Heart right ventricle (tissue), 16 donors: Measurements from ENCODE around the gene NCKAP1. TPM values are rescaled to one million over a fixed set of nuclear protein-coding genes. Genes with fewer than 3 reads are reported as not detected.

Experiments
- ATAC-seq, 8 donors: fragments of 200-7000 bp; cut with Tn5 transposase; one replicate each; pipeline ENCODE4 v1.9.1; 2020; ENCODE audit warnings: mild to moderate bottlenecking in 8 of 8, moderate library complexity in 8 of 8, moderate number of reproducible peaks in 1 of 8
- DNase-seq, 2 donors: peaks; one replicate each; pipeline ENCODE4 v3.0.0-alpha.2; 2020
- H3K27ac ChIP-seq, 10 donors: fragments of 200-600 bp; sonication (generic) in 2 of 10; one replicate each; pipeline versions ENCODE4 v1.5.0 to v1.8.0; 2020 to 2022; ENCODE audit warnings: mild to moderate bottlenecking in 3 of 10
- H3K27me3 ChIP-seq, 7 donors: fragments of 200-600 bp; one replicate each; pipeline ENCODE4 v1.8.0; 2021 to 2022; ENCODE audit warnings: mild to moderate bottlenecking in 2 of 7
- H3K36me3 ChIP-seq, 9 donors: fragments of 200-600 bp; sonication (generic) in 1 of 9; one replicate each; pipeline versions ENCODE4 v1.5.0 to v1.8.0; 2020 to 2022; ENCODE audit warnings: mild to moderate bottlenecking in 2 of 9
- H3K4me1 ChIP-seq, 9 donors: fragments of 200-600 bp; sonication (generic) in 1 of 9; one replicate each; pipeline versions ENCODE4 v1.5.0 to v1.8.0; 2020 to 2022; ENCODE audit warnings: mild to moderate bottlenecking in 4 of 9
- H3K4me3 ChIP-seq, 10 donors: fragments of 200-600 bp; sonication (generic) in 2 of 10; one replicate each; pipeline versions ENCODE4 v1.5.0 to v1.8.0; 2020 to 2022; ENCODE audit warnings: mild to moderate bottlenecking in 7 of 10, moderate library complexity in 2 of 10
- H3K9me3 ChIP-seq, 11 donors: fragments of 200-600 bp in 10 of 11; sonication (generic) in 2 of 11; one replicate each; pipeline versions ENCODE4 v1.5.0 to v1.8.0; 2013 to 2022; ENCODE audit warnings: mild to moderate bottlenecking in 2 of 11, control low read depth in 1 of 11, moderate library complexity in 1 of 11
- WGBS, 2 donors: extraction: QIAGEN DNeasy Blood & Tissue Kit; methylation state at CpG; one replicate each; pipeline ENCODE4 v1.1.7; 2013; ENCODE audit warnings: inconsistent platforms in 1 of 2; 5-methylcytosine and 5-hydroxymethylcytosine counted together
- intact Hi-C, 10 donors: fragments of 100-400 bp; cut with DNase I; formaldehyde crosslinking; loops; one replicate each; pipeline versions ENCODE4 v1.11.1 to v1.14.2; 2022
- polyA plus RNA-seq, 2 donors: library from polyadenylated mRNA; stranded (reverse); fragments of 200-250 nt; gene quantifications; one replicate each; pipeline ENCODE4 v1.2.3, GENCODE V29; 2013
- total RNA-seq, 10 donors: library from RNA; stranded (reverse); fragmentation: NEBNext Ultra II Directional in 3 of 10; extraction: Animal tissue kit (Norgen Biotek cat#: 25700) in 3 of 10; gene quantifications; one replicate each; pipeline versions ENCODE4 v1.2.1 to v1.2.4, GENCODE V29; 2021 to 2023
- TF ChIP-seq, protein P1 (sequence below), 9 donors: fragments of 200-600 bp; sonication (generic) in 2 of 9; IDR thresholded peaks; one replicate each; pipeline versions ENCODE4 v1.5.0 to v1.8.0; 2021 to 2022; ENCODE audit warnings: antibody characterized with exemption in 9 of 9, mild to moderate bottlenecking in 5 of 9, moderate library complexity in 1 of 9
- donor health status: Arrhythmogenic right ventricular cardiomyopathy.
- donor health status: ischemic (EF 13 %, LVEDD 7.1; RV severe dilation, severe dysfunction).
- donor health status: healthy with polysubstance abuse.
- donor health status: DM: no; HTN: yes; CAD: no.
- donor health status: DM: no; HTN: no; CAD: no.
- donor health status: ischemic (EF 25% LVEDD 6.9; RV normal size, moderate dysfunction).
- donor health status: ischemic (EF 25% LVEDD 5.7; RV mildly dilated, moderate dysfunction).
- donor health status: healthy.
- donor health status: DM: yes; HTN: yes; CAD: no.
- donor health status: Ischemic cardiomyopathy.
- donor health status: ischemic (EF 35%, LVEDD 5.7; RV mildly dilated, moderate dysfunction).
- donor health status: nonischemic (EF 11% LVEDD 7.7; RV severe dilation, severe dysfunction).
- donor health status: DM: yes; HTN: yes; CAD: no.
- donor health status: PGD.
- donor health status: ischemic (EF 29% LVEDD 5.4; RV normal size, mild dysfunction).
- donor health status: nonischemic (EF 23%, LVEDD 6.1; RV moderate dilation, normal function).

The NCKAP1 gene
- total and polyA plus RNA-seq, 12 donors, result 35.3 to 153 (median 124) TPM

DNA sequence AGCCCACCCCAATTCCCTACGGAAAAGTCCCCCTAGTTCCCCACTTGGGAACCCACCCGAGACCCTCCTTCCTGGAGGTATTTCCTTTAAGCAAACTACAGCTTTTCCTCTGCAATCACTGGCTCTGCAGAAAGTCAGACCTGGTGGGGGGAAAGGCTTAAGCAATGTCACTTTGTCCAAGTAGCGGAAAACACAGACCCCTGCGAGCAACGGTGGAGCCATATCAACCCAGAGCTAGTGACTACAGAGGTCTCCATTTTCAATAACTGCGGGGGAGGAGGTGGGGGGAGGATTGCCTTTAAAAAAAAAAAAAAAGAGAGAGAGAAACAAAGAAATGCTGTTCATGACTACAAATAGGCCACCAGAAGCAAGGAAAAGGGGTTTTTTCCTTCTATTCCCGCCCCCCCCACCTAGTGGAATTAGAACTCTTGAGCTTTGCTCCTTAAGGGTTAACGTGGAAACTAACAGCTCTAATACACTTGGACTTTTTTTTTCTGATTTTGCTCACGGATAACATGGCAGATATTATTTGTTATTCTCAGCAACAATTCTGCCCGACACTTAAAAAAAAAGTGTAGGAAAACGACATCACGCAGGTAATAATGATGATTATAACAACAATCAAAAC is 170.7 kb downstream of the NCKAP1 start:
- H3K27ac ChIP-seq, result peak overlapping the region in 9 of 10 donors; percentile 11 to 64 (median 51)
- H3K27me3 ChIP-seq, result peaks cover 0 to 38% (median 6%) of the 10 kb centered on the region in 7 donors
- H3K36me3 ChIP-seq, result no peaks in the 10 kb centered on the region
- TF ChIP-seq, protein P1, sequence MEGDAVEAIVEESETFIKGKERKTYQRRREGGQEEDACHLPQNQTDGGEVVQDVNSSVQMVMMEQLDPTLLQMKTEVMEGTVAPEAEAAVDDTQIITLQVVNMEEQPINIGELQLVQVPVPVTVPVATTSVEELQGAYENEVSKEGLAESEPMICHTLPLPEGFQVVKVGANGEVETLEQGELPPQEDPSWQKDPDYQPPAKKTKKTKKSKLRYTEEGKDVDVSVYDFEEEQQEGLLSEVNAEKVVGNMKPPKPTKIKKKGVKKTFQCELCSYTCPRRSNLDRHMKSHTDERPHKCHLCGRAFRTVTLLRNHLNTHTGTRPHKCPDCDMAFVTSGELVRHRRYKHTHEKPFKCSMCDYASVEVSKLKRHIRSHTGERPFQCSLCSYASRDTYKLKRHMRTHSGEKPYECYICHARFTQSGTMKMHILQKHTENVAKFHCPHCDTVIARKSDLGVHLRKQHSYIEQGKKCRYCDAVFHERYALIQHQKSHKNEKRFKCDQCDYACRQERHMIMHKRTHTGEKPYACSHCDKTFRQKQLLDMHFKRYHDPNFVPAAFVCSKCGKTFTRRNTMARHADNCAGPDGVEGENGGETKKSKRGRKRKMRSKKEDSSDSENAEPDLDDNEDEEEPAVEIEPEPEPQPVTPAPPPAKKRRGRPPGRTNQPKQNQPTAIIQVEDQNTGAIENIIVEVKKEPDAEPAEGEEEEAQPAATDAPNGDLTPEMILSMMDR (IDR thresholded peaks at IDR 0.05), result no peak
- H3K4me3 ChIP-seq, result peak overlapping the region in 9 of 10 donors; percentile 37 to 66 (median 51)
- peaks cover 0 to 35% (median 12%) of the 10 kb centered on the region in 9 donors for H3K4me1 ChIP-seq
- intact Hi-C loops, result loop anchor here in 1 of 10 donors (10.0 kb wide), 1 partner anchor 63 kb away; no protein-coding TSS in a partner anchor
- DNase-seq, result no peak
- 54 to 56% methylated on average over 12 of the region's 12 CpGs for WGBS, 2 donors
- no peak for ATAC-seq
- H3K9me3 ChIP-seq, result no peaks in the 10 kb centered on the region

DNA sequence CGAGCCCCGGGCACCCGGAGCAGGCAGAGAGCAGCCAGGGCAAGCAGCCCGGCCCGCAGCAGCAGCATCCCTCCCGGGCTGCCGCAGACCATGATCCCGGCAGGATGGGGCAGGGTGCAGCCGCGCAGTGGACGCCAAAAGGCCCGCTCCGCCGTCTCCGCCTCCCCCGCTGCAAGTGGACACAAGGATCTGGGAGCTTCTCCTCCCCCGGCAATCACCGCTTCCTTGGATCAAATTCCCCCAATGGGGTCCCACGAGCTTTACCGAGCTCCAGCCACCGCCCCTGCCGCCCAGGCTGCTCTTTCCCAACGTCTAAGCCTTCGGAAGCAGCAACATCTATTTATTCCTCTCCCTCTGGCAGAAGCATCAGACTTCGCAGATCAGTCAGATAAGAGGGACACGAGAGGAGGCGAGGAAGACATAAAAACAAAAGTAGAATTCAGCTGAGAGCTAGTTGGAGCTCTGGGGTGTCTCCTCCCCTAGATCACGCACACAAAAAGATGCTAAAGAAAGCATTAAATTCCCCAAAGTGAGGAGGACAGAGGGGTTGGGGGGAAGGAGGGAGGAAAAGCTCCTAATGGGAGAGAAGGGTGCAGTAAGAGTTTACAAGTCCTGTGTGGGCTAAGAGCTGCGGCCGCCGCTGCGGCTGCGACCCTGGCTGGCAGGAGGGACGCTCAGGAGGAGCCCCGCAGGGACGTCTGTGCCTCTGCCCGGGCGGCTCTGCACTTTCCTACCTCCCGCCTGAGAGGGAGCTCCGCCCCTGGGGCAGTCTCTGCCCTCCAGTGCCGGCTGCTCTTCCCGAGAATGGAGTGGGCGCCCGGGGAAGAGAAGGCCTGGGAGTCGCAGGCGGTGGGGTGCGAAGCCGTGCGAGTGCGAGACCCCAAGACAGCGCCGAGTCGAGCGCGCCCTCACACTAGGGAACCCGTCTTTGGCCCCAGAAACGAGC is 171.5 kb downstream of the NCKAP1 start, which contains the start of gene FRZB:
Gene FRZB (minus strand): TSS at position 177 of the 946 bp plus-strand sequence. CDS start 85 bp downstream, at position 92.
- Histone ChIP-seq H3K4me1 (peaks cover 0 to 42% (median 12%) of the 10 kb centered on the region in 9 donors), H3K27me3 (peaks cover 0 to 38% (median 6%) of the 10 kb centered on the region in 7 donors), H3K36me3 (no peaks in the 10 kb centered on the region), H3K9me3 (no peaks in the 10 kb centered on the region), H3K4me3 (peak within 1 kb of the TSS; percentile 4 to 66 (median 50)), H3K27ac (peak within 1 kb of the TSS in 9 of 10 donors; percentile 11 to 64 (median 51))
- WGBS, 2 donors, result 2 to 3% methylated on average over 55 to 57 of the region's 57 CpGs
- ATAC-seq (peak; percentile 81 to 91 (median 88)), DNase-seq (peak; percentile 61 to 78)
- TF ChIP-seq, protein P1 (IDR thresholded peaks at IDR 0.05), result peak in 1 of 9 donors; percentile 12
- intact Hi-C loops, result loop anchor here in 1 of 10 donors (10.0 kb wide), 1 partner anchor 62 kb away; no protein-coding TSS in a partner anchor

DNA sequence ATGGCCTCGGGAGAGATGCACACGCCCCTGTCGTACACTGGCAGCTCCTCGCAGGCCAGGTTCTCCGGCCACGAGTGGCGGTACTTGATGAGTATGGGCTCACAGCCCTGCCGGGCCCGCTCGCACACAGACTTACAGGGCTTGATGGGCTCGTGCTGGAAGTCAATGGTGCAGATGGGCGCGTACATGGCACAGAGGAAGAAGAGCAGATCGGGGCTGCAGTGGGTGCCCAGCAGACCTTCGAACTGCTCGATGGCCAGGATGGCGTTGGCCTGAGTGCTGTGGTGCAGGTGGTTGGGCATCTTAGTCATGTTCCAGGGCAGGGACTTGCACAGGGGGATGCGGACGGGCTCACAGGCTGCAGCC is 172.2 kb downstream of the NCKAP1 start:
- Histone ChIP-seq H3K4me3 (peak overlapping the region; percentile 4 to 66 (median 50)), H3K4me1 (peaks cover 0 to 42% (median 12%) of the 10 kb centered on the region in 9 donors), H3K36me3 (no peaks in the 10 kb centered on the region), H3K9me3 (no peaks in the 10 kb centered on the region), H3K27ac (peak overlapping the region in 4 of 10 donors; percentile 27 to 64 (median 47)), H3K27me3 (peaks cover 0 to 38% (median 6%) of the 10 kb centered on the region in 7 donors)
- DNase-seq (no peak), ATAC-seq (peak; percentile 32 to 62 (median 44))
- WGBS, 2 donors, result 19% methylated on average over 19 of the region's 19 CpGs
- intact Hi-C loops, result loop anchor here in 1 of 10 donors (10.0 kb wide), 1 partner anchor 61 kb away; no protein-coding TSS in a partner anchor
- TF ChIP-seq, protein P1 (IDR thresholded peaks at IDR 0.05), result no peak
